Activated CD4-positive, alpha-beta T cell treated with anti-CD3 and anti-CD28 coated beads for 24 hours (primary cell): ENCODE results near the gene SRPRB.
"Not testable (repeated sequence)": the region's sequence is repeated elsewhere in the genome, so short reads cannot be mapped to it uniquely, and the experiment has no call there.

Source experiments
- DNase-seq, 2 donors: peaks; one replicate each; pipeline ENCODE4 v3.0.0-alpha.2; 2020; ENCODE audit warnings: low read depth in 2 of 2

SRPRB gene

GRCh38 chr3:133777807-133778568 is 27.6 kb upstream of the SRPRB start:
- DNase-seq: no peak

GRCh38 chr3:133779626-133780203 is 25.9 kb upstream of the SRPRB start:
- DNase-seq: no peak

GRCh38 chr3:133780756-133781155 is 24.9 kb upstream of the SRPRB start:
- DNase-seq: not testable (repeated sequence)

- no peak for DNase-seq
These were observed 24.0 kb upstream of the SRPRB start for GRCh38 chr3:133781570-133781969.

GRCh38 chr3:133782454-133782853 is 23.2 kb upstream of the SRPRB start:
- no peak for DNase-seq

- DNase-seq: no peak
These were observed 21.9 kb upstream of the SRPRB start for GRCh38 chr3:133783762-133784161.

GRCh38 chr3:133788024-133788423 is 17.6 kb upstream of the SRPRB start:
- DNase-seq: no peak

GRCh38 chr3:133792171-133792763 is 13.3 kb upstream of the SRPRB start:
- no peak for DNase-seq

- DNase-seq: no peak
These were observed 8.1 kb upstream of the SRPRB start for GRCh38 chr3:133797396-133798105.

GRCh38 chr3:133799794-133800585 is 5.6 kb upstream of the SRPRB start:
- DNase-seq: no peak

- no peak for DNase-seq
These were observed 2.1 kb upstream of the SRPRB start for GRCh38 chr3:133803469-133803868.

GRCh38 chr3:133804896-133805295 is 719 bp upstream of the SRPRB start:
- DNase-seq: no peak

- DNase-seq: no peak
These were observed 272 bp upstream of the SRPRB start for GRCh38 chr3:133805384-133805701.

- DNase-seq: no peak
These were observed 7.3 kb downstream of the SRPRB start for GRCh38 chr3:133812872-133813271.

- DNase-seq: no peak
These were observed 9.8 kb downstream of the SRPRB start for GRCh38 chr3:133815386-133815785.

GRCh38 chr3:133820129-133820528 is 14.5 kb downstream of the SRPRB start:
- no peak for DNase-seq

GRCh38 chr3:133820889-133821675 is 15.5 kb downstream of the SRPRB start:
- no peak for DNase-seq

GRCh38 chr3:133821767-133822638 is 16.4 kb downstream of the SRPRB start:
- DNase-seq: no peak

GRCh38 chr3:133824961-133825485 is 19.4 kb downstream of the SRPRB start:
- DNase-seq: no peak
